Body of pancreas (tissue), 4 donors: ENCODE results near the gene ODF2. TPM values are rescaled to one million over a fixed set of nuclear protein-coding genes. Genes with fewer than 3 reads are reported as not detected.
A peak's percentile ranks its signal among the peaks of the same experiment; 100 is the strongest.

Experiments
- ATAC-seq: fragments of 150-250 bp; one replicate; pipeline ENCODE4 v1.9.1; 2016
- DNase-seq, 4 donors: peaks; one replicate each; pipeline ENCODE4 v3.0.0-alpha.2; 2019
- H3K27ac ChIP-seq, 4 donors: fragments of 200-600 bp; sonication (generic); 1 replicate in 3 of 4; 2 replicates in 1 of 4; pipeline versions ENCODE4 v1.5.1 to v1.6.1; 2016 to 2019; ENCODE audit warnings: mild to moderate bottlenecking in 1 of 4, mixed read lengths in 1 of 4, moderate library complexity in 1 of 4
- H3K27me3 ChIP-seq, 2 donors: fragments of 200-600 bp; sonication (generic); one replicate each; pipeline ENCODE4 v1.6.0; 2016; ENCODE audit warnings: mild to moderate bottlenecking in 1 of 2
- H3K36me3 ChIP-seq, 2 donors: fragments of 200-600 bp; sonication (generic); replicated peaks in 1 of 2; 2 replicates each; pipeline ENCODE4 v1.5.1; 2016; ENCODE audit warnings: low read depth in 2 of 2; ENCODE audit not compliant: insufficient read depth in 1 of 2
- H3K4me1 ChIP-seq: fragments of 200-600 bp; sonication (generic); one replicate; pipeline ENCODE4 v1.6.0; 2016
- H3K4me3 ChIP-seq, 2 donors: fragments of 200-600 bp; sonication (generic); 1 replicate in 1 of 2; 2 replicates in 1 of 2; pipeline ENCODE4 v1.5.1; 2016 to 2019
- H3K9me3 ChIP-seq, 3 donors: fragments of 200-600 bp; sonication (generic); 1 replicate in 2 of 3; 2 replicates in 1 of 3; pipeline ENCODE4 v1.5.1; 2016
- CTCF ChIP-seq, 7 experiments: fragments of 450-650 bp in 4 of 7; fragments of 200-600 bp in 3 of 7; sonication (generic) in 3 of 7; IDR thresholded peaks; one replicate each; pipeline ENCODE4 v1.5.1; 2016 to 2019; ENCODE audit warnings: antibody characterized with exemption in 7 of 7
- POLR2A ChIP-seq, 3 donors: fragments of 450-650 bp; IDR thresholded peaks; one replicate each; pipeline ENCODE4 v1.6.1; 2016; ENCODE audit warnings: antibody characterized with exemption in 3 of 3, mild to moderate bottlenecking in 2 of 3
- WGBS, 2 donors: methylation state at CpG; one replicate each; pipeline ENCODE4 v1.1.5; 2017; 5-methylcytosine and 5-hydroxymethylcytosine counted together
- intact Hi-C: fragments of 100-400 bp; cut with DNase I; formaldehyde crosslinking; loops from one replicate; pipeline ENCODE4 v1.15.1; 2023
- total RNA-seq, 2 donors: library from RNA; depleted of rRNA; stranded (reverse); fragments of >200 nt; gene quantifications; one replicate each; pipeline ENCODE4 v1.1.0, GENCODE V29; 2016

ODF2 gene
- 10 to 100 TPM; 14.3 to 23.4 TPM for total RNA-seq

- peak within 1 kb of the TSS; percentile 39 to 89 (median 70) for H3K27ac ChIP-seq
- no peaks in the 10 kb centered on the region for H3K27me3 ChIP-seq
- WGBS, 2 donors, result 0% methylated on average over 21 to 62 of the region's 82 CpGs
- DNase-seq (peak; percentile 98 to 99 (median 98)), ATAC-seq (peak; percentile 98)
- peak within 1 kb of the TSS; percentile 65 to 73 for H3K4me3 ChIP-seq
- no peaks in the 10 kb centered on the region for H3K9me3 ChIP-seq
- H3K4me1 ChIP-seq, result peaks cover 12% of the 10 kb centered on the region
- peaks cover 0 to 2% of the 10 kb centered on the region in 2 donors for H3K36me3 ChIP-seq
- intact Hi-C loops, result no loop called here
- TF ChIP-seq POLR2A (IDR thresholded peaks at IDR 0.05), result peak; percentile 41 to 71 (median 66)
- TF ChIP-seq CTCF (IDR thresholded peaks at IDR 0.05), result no peak
Observed at GRCh38 chr9:128455849-128456612, at the start of gene ODF2. Gene ODF2 (plus strand): TSS chr9:128456006. CDS start chr9:128456092, 86 bp downstream.

- ATAC-seq (no peak), DNase-seq (no peak)
- no peak for TF ChIP-seq CTCF (IDR thresholded peaks at IDR 0.05)
- no peak for TF ChIP-seq POLR2A (IDR thresholded peaks at IDR 0.05)
- intact Hi-C loops, result no loop called here
- no peak overlapping the region for H3K27ac ChIP-seq
- H3K36me3 ChIP-seq, result no peaks in the 10 kb centered on the region
- no peaks in the 10 kb centered on the region for H3K27me3 ChIP-seq
- no peak overlapping the region for H3K4me3 ChIP-seq
- H3K9me3 ChIP-seq, result no peaks in the 10 kb centered on the region
- no peaks in the 10 kb centered on the region for H3K4me1 ChIP-seq
- WGBS, 2 donors, result 65 to 66% methylated on average over 9 of the region's 9 CpGs
Observed at GRCh38 chr9:128406848-128407391, 48.9 kb upstream of the ODF2 start.

- intact Hi-C loops, result no loop called here
- ATAC-seq, result no peak
- 40 to 41% methylated on average over 16 to 26 of the region's 26 CpGs for WGBS, 2 donors
Observed at GRCh38 chr9:128408963-128409431, 46.8 kb upstream of the ODF2 start.

GRCh38 chr9:128409450-128409849 is 46.4 kb upstream of the ODF2 start:
- WGBS, 2 donors, result 31 to 70% methylated on average over 2 to 7 of the region's 8 CpGs
- H3K27ac ChIP-seq, result no peak overlapping the region
- no peak for TF ChIP-seq POLR2A (IDR thresholded peaks at IDR 0.05)
- TF ChIP-seq CTCF (IDR thresholded peaks at IDR 0.05), result no peak
- H3K4me1 ChIP-seq, result no peaks in the 10 kb centered on the region
- H3K4me3 ChIP-seq, result no peak overlapping the region
- DNase-seq (no peak), ATAC-seq (no peak)
- intact Hi-C loops, result no loop called here
- H3K27me3 ChIP-seq, result no peaks in the 10 kb centered on the region
- H3K36me3 ChIP-seq, result no peaks in the 10 kb centered on the region
- no peaks in the 10 kb centered on the region for H3K9me3 ChIP-seq

More at GRCh38 chr9:128408963-128409431, 46.8 kb upstream of the ODF2 start:
- Histone ChIP-seq H3K4me1 (no peaks in the 10 kb centered on the region), H3K4me3 (no peak overlapping the region), H3K27me3 (no peaks in the 10 kb centered on the region), H3K27ac (no peak overlapping the region), H3K9me3 (no peaks in the 10 kb centered on the region), H3K36me3 (no peaks in the 10 kb centered on the region)
- no peak for TF ChIP-seq POLR2A (IDR thresholded peaks at IDR 0.05)
- no peak for TF ChIP-seq CTCF (IDR thresholded peaks at IDR 0.05)
- no peak for DNase-seq
